Stimulated activated CD4-positive, alpha-beta T cell treated with anti-CD3 and anti-CD28 coated beads, Interleukin-4, amount 100 ng/mL, for 4 hours (primary cell): ENCODE measurements around the gene RERG.

Experiments
- DNase-seq, 2 experiments: peaks; one replicate each; pipeline ENCODE4 v3.0.0-alpha.2; 2020

Gene RERG

DNA sequence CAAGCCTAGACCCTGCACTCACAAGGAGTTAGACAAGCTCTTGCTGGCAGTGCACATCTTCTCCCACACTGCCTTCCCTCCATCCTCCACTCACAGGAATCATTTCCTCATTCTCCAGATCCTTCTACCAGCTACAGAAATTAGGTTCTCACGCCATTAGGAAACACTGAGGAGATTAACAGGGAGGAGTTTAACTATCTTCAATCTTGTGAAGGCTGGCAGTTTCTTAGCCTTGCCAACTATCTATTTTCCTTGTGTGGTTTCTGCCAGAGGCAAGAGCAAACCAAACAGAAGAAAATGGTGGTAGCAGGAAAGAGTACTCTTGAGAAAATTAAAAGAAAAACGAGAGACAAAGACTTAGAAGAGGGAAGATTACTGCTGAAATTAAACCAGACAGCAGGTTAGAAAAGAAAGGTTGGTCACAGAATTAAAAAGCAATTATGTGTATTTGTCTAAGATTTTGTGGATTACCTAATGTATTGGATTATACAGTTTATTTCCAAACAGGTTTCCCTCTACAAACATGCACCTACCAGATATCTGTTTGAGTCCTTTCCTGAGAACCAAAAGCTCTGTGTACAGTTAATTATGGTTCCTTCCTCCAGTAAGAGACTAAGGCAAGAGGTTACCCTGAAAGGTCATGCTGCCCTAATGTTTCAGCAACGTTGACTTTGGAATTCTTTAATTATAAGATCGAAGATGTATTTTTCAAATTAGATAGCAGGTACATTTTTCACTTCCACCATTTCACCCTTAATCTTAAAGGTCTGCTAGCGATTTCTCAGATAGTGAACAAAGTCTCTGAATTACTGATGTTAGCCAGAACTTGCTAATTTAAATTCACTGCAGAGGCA lies 5.0 kb downstream of the RERG start:
- DNase-seq, result no peak

DNA sequence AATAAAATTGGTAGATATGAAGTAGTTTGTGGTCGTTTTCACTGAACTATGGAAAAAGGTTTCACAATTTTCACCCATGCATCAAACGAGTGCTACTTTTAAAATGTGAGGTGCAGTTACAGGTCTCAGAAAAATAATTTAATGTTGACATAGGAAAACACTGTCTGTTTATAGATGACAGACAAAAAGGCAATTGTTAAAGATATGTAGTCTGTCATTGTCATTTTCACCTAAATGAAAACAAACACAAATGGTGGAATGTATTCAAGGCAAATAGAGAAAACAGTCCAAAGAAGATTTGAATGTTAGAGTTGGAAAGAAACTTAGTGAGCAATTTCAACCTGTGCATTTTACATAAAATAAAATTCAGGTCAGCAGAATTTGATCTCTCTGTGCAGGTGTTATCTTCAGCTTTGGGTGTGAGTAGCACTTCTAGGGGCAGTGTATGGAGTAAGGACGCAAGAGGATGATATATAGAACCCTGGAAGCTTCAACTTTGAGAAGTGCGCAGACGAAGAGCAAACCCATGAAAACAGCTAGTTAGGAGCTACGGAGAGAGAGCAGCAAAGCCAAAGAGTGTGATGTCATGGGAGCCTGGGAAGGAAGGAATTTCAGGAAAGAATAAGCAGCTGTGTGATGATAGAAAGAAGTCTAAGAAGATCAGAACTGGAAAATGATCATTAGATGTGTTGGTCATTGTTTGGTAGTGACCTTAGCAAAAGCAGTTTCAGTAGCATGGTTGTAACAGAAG lies 6.2 kb downstream of the RERG start:
- no peak for DNase-seq

DNA sequence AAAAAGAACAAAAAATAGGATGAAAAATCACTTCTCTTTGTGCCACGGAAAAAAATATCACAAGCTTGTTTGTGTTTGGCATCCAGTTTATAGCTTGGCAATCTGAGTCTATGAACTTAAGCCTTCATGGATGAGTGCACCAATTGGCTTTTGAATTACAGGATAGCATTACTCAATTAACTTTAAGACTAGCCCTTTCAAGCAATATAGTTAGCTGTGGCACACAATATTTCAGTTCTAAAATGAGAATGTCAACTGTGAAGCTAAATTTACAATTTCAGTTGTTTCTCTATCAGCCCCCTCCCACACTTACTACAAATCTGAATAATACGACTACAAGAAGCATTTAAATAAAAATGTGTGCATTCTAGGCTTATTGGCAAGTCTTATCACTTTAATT lies 8.3 kb downstream of the RERG start:
- no peak for DNase-seq

DNA sequence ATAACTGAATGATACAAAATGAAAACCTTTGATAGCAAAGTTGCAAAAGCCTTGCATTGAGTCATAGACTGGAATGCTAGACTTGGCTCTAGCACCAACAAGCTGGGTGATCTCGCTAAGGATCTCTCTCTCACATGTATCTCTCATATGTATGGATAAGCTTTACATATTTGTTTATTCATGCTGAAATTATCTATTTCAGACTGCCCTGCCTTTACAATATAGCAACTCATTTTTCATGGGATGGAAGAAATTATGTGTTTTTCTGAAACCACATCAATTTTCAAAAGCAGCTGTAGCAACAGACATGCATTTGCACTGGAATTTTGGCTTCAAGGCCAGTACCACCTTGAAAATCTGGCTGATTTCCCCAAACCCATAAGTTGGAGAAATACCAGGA lies 11.4 kb downstream of the RERG start:
- DNase-seq, result no peak

DNA sequence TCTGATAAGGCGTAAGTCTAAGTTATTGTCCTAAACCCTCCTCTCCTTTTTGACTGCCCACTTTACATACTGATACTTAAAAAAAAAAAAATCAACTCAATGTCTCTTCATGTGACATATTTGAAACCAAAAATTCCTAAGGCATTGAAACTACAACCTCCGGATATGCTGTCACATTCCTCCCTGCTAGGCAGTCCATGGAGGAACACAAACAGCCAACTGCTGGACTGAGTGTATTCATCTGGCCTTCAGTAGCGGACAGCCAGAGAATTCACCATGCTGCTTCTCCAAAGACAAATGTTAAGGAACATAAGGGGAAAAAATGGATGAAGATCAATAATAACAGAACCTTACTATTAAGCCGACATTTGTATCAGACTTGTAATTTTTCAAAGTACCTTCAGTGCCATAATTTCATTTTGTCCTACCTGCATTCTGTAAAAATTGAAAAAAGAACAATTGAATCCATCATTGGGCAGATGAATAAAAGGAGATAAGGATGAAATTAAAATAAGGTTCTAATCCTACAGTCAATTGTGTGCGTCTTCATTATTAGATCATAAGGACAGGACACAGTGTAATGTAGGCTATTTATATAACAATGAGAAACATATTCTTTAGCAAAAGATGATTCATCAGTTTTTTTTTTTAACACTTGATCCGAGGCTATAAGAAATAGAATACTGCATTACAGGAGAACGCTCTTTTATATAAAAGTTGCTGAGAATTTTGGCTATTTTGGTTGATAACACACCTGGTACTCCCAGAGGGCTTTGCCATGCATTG lies 12.2 kb downstream of the RERG start:
- no peak for DNase-seq

DNA sequence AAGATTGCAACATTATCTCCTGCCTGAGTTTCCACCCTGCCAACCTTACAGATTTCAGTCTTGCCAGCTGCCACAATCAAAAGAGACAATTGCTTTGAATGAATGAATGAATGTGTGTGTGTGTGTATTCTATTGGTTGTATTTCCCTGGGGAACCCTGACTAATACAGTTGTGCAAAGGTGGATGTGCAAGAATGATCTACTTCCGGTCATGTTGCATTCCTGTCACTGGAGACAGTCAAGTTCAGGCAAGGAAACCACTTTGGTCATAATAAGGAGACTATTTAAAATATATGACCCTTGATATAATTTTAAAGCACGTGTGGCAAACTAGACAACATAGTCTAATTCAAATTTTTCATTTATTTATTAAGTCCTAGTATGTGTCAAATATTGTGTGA lies 13.1 kb downstream of the RERG start:
- no peak for DNase-seq

DNA sequence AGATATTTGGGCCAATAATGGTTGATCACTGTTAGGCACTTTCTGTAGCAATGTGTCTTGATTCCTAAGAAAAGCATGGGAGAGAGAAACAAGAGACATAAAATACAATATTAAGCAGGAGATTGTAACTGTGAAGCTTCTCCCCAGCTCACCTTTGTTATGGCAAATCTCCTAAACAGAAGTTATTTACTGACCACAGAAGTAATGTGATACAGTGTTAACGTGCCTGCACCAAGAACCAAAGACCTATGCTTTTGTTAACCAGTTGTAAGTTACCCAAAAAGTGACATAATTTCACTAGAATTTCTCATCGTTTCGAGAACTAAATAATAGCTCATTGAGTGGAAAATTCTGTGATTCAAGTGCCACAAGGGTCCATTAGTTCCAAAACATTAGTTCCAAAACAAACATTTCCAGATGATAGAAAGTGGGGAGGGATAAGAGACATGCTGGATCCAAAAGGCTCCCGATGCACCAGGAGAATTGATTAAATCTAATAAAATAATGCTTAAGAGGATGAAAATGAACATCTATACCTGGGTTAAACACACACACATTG lies 14.3 kb downstream of the RERG start:
- no peak for DNase-seq

DNA sequence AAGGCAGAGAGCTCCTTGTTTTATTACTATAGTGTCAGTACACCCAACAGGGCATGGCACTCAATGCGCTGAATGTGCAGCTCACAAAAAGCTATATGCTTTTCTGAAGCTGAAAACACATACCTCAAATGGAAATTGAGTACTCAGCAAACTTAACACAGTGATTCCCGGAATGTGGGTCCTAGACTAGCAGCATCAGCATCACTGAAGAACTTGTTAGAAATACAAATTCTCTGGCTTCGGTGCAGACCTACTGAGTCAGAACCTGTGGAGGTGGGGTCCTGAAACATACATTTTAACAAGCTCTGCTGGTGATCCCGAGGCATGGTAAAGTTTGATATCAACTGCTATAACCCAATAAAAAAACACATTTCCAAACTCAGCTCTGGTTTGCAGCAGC lies 14.9 kb downstream of the RERG start:
- DNase-seq, result no peak

DNA sequence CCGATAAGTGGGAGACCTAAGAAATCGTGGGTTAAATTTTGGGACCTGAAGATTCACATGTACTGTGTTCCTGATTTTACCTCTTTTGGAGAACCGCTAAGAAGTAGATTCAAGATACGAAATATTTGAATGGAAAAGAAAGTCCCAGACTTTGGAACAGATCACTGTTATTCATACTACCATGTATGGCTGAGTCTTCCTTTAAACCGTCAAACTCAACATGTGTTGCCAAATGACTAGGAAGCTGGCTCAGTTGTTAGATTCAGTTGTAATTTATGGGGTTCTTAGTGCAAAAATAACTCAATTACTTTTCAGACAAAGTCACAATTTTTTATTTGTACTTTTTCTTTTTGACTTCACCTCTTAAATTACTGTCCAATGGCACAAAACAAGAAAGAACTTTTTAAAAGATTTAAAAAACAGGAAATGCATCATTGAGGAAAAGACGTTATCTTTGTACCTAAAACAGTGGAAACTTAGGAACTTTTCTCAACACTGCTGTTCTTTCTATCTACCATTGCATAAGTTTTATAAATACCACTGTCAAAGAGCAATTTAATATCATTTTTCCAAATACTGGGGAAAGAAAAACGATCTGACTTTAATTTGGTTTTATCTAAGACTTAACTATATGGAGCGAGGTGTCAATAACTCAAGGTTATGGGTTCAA lies 15.7 kb downstream of the RERG start:
- no peak for DNase-seq

DNA sequence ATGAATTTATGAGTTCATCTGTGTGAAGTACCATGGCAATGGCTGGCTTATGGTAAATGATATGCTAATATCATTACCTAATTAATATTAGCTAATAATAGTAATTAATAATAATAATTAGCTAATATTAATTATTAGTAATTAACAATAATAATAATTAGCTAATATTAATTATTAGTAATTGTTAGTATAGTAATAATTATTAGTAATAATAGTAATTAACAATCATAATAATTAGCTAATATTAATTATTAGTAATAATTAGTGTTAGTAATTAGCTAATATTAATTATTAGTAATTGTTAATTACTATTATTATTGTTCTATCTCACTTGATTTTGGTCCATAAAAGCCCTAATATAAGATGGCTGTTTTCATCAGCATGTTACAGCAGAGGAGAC lies 19.8 kb downstream of the RERG start:
- DNase-seq, result no peak

DNA sequence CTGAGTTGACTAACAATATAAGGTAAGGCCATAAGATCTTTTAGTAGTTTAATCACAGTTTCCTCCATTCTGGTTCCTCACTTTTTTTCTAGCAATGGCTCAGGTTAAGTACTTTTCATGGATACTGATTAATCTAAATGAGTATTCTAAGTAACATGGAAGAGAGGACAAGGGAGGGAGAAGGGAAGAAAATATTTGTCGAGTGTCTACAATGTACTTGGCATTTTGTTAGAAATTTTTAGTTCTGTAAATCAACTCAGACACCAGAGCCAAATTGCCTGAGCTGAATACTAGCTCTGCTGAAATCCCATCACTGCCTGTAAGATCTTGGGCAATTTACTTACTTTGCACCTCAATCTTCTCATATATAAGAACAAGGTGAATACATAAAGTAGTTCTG lies 20.2 kb downstream of the RERG start:
- DNase-seq, result no peak

DNA sequence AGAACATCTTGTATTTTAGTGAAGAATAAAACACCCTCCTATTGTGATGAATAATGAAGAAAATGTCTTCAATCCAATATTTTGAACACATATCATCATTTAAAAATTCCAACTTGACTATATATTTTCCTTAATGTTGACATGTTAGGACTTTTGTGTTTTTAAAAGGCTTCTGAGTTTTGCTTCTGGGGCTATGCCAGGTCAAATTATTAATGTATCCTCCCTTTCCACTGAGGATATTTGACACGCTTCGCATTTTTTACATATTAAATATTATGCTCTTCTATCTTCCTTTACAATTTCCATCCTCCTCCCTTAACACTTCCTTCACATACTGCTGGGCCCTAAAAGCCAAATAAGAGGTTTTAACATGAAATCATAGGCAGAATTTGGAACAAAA lies 20.6 kb downstream of the RERG start:
- no peak for DNase-seq

DNA sequence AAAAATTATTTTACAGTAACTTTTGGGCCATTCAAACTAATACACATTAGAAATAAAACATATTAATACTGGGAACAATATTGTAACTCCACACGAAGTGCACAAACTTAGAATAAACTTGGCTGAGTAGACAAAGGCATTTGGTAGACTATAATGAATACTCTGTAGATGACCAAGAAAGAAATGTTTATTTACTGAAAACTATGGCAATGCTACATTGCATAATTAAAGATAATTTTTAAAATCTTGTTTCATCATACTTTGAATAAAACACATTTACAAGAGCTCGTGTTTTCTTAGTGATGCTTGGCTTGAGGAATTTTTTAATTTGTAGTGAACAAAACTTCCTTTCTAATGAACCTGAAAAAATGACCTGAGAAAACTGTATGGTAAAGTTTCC lies 21.3 kb downstream of the RERG start:
- DNase-seq, result no peak

DNA sequence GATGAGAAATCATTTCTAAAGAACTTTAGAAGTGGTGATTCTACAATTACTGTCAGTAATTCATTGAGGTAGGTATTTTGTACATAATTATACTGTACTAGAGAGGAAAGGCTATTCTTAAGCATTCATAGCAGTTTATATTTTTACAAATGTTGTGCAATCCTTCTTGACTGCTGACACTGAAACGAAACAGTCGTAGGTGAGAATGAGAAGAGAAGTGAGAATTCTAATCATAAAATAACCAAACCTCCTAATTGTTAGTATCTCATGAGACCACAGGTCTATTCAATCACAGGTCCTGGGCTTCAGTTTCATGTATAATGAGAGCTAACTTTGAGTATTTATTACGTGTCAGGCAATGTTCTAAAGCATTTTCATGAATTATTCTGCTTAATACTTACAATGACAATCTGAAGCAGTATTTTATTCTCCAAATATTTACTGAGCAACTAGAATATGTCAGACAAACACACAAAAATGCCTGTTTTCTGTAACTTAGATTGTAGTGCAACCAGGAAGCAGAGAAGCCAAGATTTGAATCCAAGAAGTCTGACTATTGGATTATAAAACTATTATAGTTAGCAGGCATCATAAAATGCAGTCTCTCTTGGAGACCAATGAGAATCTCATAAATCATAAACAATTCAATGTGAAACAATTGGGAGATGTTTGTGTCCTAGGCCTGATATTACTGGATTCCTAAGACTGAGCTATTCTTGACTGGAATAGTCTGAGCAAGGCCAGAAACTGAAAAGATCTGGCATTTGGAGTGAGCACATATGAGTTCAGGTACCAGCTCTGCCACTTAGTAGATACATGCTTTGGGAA lies 24.3 kb downstream of the RERG start:
- DNase-seq, result no peak

DNA sequence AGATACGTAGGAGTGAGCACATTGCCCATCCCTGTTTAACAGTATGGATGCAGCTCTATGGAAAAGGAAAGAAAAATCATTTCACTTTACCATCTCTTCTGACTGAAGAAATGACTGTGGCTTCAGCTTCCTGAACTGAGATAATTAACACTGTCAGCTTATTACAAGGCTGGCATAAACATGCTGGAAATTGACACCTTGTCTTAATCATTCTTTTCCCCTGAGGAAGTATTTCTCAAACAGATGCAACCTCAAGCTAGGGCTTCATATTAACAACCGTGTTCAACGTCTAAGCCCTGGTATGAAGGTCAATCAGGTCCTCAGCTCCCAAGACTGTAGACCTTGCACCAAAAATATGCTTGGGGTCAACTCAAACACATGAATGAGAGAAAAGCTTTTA lies 25.0 kb downstream of the RERG start:
- no peak for DNase-seq

DNA sequence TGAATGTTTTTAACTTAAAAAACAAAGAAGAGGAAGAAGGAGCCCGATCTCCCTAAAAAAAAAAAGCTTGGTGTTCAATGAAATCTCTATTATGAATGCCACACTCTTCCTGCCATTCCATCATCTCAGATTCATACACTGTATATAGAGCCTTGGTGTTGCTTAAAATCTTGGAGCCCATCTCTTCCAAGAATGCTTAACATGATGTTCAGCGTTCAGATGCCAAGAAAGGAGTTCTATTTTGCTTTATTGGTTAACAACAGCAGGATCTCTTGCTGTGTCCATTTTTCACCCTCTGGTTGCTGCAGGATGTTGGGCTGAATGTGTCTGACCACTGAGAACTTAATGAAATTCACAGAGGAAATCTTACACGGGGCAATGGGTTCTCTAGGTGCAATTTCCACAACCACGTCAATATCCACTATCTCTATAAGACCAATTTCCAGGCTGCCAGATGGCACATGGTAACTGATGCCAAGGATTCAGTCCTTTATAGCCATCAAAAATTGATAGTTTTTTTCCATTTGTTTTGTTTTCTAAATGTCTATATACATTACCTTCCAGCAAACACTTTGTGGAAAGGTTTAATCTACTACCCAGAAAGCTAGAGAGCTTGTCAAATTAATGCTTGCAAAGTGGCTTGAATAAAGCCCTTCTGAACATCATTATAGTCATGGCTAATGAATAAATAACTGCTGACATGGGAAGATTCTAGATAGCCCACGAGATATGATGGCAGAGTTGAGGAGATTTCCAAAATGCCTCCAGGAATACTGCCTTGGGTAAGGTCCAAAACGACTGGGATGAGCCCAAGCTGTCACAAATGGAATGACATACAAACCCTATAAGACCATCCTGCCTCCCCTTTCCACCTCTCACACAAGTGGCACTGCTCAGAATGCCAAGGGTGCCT lies 26.5 kb downstream of the RERG start:
- no peak for DNase-seq

DNA sequence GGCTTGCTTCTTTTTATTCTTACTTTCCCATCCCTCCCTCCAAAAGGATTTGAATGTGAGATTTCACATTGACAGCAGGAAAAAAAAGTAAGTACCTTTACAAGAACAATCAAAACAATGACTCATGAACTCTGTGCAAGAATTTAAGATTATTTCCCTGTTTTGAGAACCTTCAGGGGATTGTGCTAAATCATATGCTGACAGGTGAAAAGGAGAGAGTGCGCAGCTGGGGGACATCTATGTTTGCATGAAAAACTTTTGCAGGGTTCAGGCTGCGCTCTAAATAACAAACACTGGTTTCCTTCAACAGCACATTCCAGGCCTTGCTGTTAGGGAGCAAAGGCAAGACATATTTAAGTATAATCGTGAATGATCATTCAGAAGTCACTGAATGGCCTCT lies 27.3 kb downstream of the RERG start:
- no peak for DNase-seq

DNA sequence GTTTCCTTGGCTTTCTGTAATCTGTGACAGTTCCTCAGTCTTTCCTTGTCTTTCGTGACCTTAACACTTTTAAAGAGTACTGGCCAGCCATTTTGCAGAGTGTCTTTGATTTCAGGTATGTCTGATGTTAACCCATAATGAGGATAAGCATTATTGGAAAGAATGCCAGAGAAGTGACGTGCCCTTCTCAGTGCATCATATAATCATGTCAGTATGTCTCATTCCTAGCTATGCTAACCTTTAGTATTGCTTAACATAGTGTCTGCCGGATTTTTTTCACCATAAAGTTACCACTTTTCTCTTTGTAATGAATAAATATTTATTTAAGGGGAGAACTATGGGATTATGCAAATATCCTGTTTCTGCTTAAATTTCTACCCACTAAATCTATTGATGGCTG lies 28.5 kb downstream of the RERG start:
- no peak for DNase-seq

DNA sequence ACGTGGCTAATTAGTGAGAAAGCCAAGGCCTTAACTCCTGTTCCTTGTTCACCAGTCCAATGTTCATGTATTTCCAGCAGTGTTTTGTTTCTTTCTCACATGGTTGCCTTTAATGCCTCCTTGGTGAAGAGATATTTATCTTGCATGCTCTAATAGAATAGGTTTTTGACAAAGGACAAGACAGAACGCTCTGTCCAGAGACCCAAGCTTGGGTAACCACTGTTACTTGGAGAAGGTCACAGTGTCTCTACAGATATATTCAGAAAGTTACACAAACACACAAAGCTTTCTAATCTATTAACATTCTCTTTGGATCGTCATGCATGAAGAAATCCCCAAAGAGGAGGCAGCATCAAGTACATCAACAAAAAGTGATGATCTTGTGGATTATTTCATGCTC lies 33.1 kb downstream of the RERG start:
- DNase-seq, result no peak

DNA sequence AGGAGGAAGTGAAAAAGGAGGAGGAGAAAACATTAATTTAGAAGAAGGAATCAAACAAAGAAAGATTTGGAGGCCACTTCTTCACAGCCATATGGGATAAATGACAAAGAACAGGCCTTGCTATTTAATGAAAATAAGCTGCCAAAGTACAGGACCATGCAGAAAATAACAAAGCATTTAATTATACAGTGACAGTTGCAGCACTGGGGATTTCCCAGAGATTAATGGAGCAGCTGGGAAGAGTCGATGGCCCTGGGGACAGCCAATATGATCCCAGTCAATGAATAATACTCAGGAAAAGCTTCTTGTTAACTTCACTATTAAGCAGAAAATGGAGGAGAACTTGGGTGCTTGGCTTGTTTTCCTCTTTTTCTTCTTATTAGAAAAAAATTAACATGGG lies 34.6 kb downstream of the RERG start:
- no peak for DNase-seq

DNA sequence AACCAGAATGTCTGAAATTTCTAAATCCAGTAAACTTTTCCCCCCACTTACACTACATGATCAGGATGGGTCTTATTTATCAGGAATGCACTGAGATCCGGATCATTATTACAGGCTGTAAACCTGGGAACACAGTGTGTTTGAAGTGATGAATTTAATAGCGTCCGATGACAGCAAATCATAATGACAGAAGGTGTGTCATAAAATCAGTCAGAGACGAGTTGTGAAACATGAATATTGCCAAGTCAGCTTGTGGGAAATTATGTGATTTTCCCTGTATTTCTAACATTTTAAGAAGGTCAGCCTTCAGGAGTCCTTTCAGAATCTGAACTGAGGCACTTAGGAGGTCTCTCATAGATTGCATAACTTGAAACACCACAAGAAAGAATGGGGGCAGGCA lies 36.7 kb downstream of the RERG start:
- no peak for DNase-seq
